Measurements from ENCODE around the gene SPINK13.

SPINK13 gene

DNA sequence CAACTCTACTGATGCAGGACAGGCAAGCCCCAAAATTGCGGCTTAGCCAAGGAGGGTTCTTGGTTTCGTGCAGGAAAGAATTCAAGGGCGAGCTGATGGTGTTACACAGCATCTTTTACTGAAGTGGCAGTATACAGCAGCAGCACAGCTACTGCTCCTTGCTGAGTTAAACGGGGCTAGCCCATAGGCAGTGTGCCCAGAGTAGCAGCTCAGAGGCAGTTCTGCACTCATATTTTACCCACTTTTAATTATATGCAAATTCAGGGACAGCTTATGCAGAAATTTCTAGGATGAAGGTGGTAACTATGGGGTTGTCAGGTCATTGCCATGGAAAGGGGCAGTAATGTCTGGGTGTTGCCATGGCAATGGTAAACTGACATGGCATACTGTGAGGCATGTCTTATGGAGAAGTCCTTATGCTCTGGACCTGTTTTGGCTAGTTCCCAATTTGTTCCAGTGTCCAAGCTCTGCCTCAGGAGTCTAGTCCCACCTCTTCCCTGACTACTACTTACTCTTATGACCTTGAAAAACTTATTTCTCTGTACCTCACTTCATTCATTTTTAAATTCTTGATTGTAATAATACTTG, 64.8 kb downstream of the SPINK13 start:
- Histone ChIP-seq H3K4me2 (ENCODE audit: low read length) (no peak overlapping the region), H3K9me2 (ENCODE audit: low read depth, low read length) (no peaks in the 10 kb centered on the region), H3K4me1 (ENCODE audit: insufficient read depth, low read length, severe bottlenecking) (no peaks in the 10 kb centered on the region), H3K27me3 (ENCODE audit: insufficient read depth, low read length) (no peaks in the 10 kb centered on the region), H2AFZ (ENCODE audit: low read length) (no peak overlapping the region), H3F3A (ENCODE audit: insufficient read depth, low read length) (no peaks in the 10 kb centered on the region), H3K79me2 (ENCODE audit: insufficient read depth, low read length) (no peaks in the 10 kb centered on the region), H4K20me1 (ENCODE audit: insufficient read depth, low read length) (no peaks in the 10 kb centered on the region), H3K27ac (ENCODE audit: low read depth, low read length, poor library complexity, severe bottlenecking) (no peak overlapping the region), H3K36me3 (ENCODE audit: insufficient read depth, low read length) (no peaks in the 10 kb centered on the region), H3K9me3 (ENCODE audit: low read length) (no peaks in the 10 kb centered on the region), H3K4me3 (ENCODE audit: low read depth, low read length, poor library complexity, severe bottlenecking) (no peak overlapping the region), H3K9ac (ENCODE audit: low read length) (no peak overlapping the region)
- TF ChIP-seq EZH2 (IDR thresholded peaks at IDR 0.05; ENCODE audit: borderline replicate concordance, low read length), result no peak
- TF ChIP-seq, protein P1, sequence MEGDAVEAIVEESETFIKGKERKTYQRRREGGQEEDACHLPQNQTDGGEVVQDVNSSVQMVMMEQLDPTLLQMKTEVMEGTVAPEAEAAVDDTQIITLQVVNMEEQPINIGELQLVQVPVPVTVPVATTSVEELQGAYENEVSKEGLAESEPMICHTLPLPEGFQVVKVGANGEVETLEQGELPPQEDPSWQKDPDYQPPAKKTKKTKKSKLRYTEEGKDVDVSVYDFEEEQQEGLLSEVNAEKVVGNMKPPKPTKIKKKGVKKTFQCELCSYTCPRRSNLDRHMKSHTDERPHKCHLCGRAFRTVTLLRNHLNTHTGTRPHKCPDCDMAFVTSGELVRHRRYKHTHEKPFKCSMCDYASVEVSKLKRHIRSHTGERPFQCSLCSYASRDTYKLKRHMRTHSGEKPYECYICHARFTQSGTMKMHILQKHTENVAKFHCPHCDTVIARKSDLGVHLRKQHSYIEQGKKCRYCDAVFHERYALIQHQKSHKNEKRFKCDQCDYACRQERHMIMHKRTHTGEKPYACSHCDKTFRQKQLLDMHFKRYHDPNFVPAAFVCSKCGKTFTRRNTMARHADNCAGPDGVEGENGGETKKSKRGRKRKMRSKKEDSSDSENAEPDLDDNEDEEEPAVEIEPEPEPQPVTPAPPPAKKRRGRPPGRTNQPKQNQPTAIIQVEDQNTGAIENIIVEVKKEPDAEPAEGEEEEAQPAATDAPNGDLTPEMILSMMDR (IDR thresholded peaks at IDR 0.05; ENCODE audit: low read length), result no peak

DNA sequence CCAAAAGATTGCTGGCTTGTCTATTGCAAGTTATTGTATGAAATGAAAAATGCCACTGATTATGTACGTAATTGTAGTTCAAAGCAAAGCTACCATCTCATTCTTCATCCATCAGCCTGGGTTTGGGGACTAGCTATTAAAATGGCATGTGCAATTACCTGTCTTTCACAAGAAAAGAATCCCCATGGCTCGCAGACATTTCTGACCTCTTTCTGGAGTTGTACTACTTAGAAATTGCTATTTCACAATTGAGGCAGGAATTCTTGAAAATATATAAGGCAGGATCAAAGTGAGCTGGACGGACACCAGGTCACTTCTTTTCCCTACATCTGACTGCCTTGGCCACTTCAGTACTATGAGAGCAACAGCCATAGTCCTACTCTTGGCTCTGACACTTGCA, 66.7 kb downstream of the SPINK13 start, which contains the start of gene SPINK9:
Gene SPINK9, plus strand, starts transcription at position 301 of the 400 bp plus-strand sequence. Its CDS starts 55 bp downstream, at position 356.
- Histone ChIP-seq H3K4me2 (ENCODE audit: low read length) (no peak within 1 kb of the TSS), H3K9me3 (ENCODE audit: low read length) (no peaks in the 10 kb centered on the region), H3F3A (ENCODE audit: insufficient read depth, low read length) (no peaks in the 10 kb centered on the region), H3K9ac (ENCODE audit: low read length) (no peak within 1 kb of the TSS), H3K9me2 (ENCODE audit: low read depth, low read length) (no peaks in the 10 kb centered on the region), H2AFZ (ENCODE audit: low read length) (no peak within 1 kb of the TSS), H3K27ac (ENCODE audit: low read depth, low read length, poor library complexity, severe bottlenecking) (no peak within 1 kb of the TSS), H3K4me3 (ENCODE audit: low read depth, low read length, poor library complexity, severe bottlenecking) (no peak within 1 kb of the TSS), H3K36me3 (ENCODE audit: insufficient read depth, low read length) (no peaks in the 10 kb centered on the region), H3K4me1 (ENCODE audit: insufficient read depth, low read length, severe bottlenecking) (no peaks in the 10 kb centered on the region), H3K27me3 (ENCODE audit: insufficient read depth, low read length) (no peaks in the 10 kb centered on the region), H4K20me1 (ENCODE audit: insufficient read depth, low read length) (no peaks in the 10 kb centered on the region), H3K79me2 (ENCODE audit: insufficient read depth, low read length) (no peaks in the 10 kb centered on the region)
- TF ChIP-seq, protein P1 (IDR thresholded peaks at IDR 0.05; ENCODE audit: low read length), result no peak
- TF ChIP-seq EZH2 (IDR thresholded peaks at IDR 0.05; ENCODE audit: borderline replicate concordance, low read length), result no peak

Data from OCI-LY1 (cell line).